ENCODE measurements around the gene PFN3. TPM values are rescaled to one million over a fixed set of nuclear protein-coding genes. Genes with fewer than 3 reads are reported as not detected.

The PFN3 gene
- polyA plus RNA-seq, 1 of the 3 experiments (the other 2 are of a cell fraction), result not detected

Other genes starting within 250 kb of the PFN3 start
- 101 and 117 TPM in 2 replicates for gene RAB24, start 96.9 kb downstream of the PFN3 start, polyA plus RNA-seq (2012; rRNA removed)
- 344 TPM in 2 replicates for gene PRELID1, start 96.9 kb downstream of the PFN3 start, polyA plus RNA-seq (2012; rRNA removed)
- gene MXD3, start 88.8 kb downstream of the PFN3 start, polyA plus RNA-seq (2012; rRNA removed), result 22.6 and 23.1 TPM in 2 replicates
- 380 and 500 TPM in 2 replicates for gene LMAN2, start 49.0 kb downstream of the PFN3 start, polyA plus RNA-seq (2012; rRNA removed)
- gene RGS14, start 42.7 kb downstream of the PFN3 start, polyA plus RNA-seq (2012; rRNA removed), result 26.5 and 27.6 TPM in 2 replicates
- gene SLC34A1, start 16.2 kb downstream of the PFN3 start, polyA plus RNA-seq (2012; rRNA removed), result 0.03 TPM in 1 of 2 replicates, not detected in the other
- gene F12, start 8.9 kb upstream of the PFN3 start, polyA plus RNA-seq (2012; rRNA removed), result 3.8 and 4.3 TPM in 2 replicates
- 35.9 and 39.5 TPM in 2 replicates for gene GRK6, start 26.0 kb upstream of the PFN3 start, polyA plus RNA-seq (2012; rRNA removed)
- 12.5 and 17.1 TPM in 2 replicates for gene PRR7, start 46.2 kb upstream of the PFN3 start, polyA plus RNA-seq (2012; rRNA removed)
- gene DBN1, start 73.0 kb upstream of the PFN3 start, polyA plus RNA-seq (2012; rRNA removed), result 176 and 244 TPM in 2 replicates
- gene PDLIM7, start 96.9 kb upstream of the PFN3 start, polyA plus RNA-seq (2012; rRNA removed), result 183 and 206 TPM in 2 replicates
- gene DOK3, start 109.2 kb upstream of the PFN3 start, polyA plus RNA-seq (2012; rRNA removed), result 1.9 and 2.2 TPM in 2 replicates
- gene DDX41, start 116.3 kb upstream of the PFN3 start, polyA plus RNA-seq (2012; rRNA removed), result 158 and 176 TPM in 2 replicates
- gene FAM193B, start 153.9 kb upstream of the PFN3 start, polyA plus RNA-seq (2012; rRNA removed), result 44.4 and 48.1 TPM in 2 replicates
- gene TMED9, start 191.5 kb upstream of the PFN3 start, polyA plus RNA-seq (2012; rRNA removed), result 264 and 320 TPM in 2 replicates
- gene B4GALT7, start 199.5 kb upstream of the PFN3 start, polyA plus RNA-seq (2012; rRNA removed), result 37.5 and 39.1 TPM in 2 replicates